Measurements from ENCODE around the gene P2RX1.

P2RX1 gene

DNA sequence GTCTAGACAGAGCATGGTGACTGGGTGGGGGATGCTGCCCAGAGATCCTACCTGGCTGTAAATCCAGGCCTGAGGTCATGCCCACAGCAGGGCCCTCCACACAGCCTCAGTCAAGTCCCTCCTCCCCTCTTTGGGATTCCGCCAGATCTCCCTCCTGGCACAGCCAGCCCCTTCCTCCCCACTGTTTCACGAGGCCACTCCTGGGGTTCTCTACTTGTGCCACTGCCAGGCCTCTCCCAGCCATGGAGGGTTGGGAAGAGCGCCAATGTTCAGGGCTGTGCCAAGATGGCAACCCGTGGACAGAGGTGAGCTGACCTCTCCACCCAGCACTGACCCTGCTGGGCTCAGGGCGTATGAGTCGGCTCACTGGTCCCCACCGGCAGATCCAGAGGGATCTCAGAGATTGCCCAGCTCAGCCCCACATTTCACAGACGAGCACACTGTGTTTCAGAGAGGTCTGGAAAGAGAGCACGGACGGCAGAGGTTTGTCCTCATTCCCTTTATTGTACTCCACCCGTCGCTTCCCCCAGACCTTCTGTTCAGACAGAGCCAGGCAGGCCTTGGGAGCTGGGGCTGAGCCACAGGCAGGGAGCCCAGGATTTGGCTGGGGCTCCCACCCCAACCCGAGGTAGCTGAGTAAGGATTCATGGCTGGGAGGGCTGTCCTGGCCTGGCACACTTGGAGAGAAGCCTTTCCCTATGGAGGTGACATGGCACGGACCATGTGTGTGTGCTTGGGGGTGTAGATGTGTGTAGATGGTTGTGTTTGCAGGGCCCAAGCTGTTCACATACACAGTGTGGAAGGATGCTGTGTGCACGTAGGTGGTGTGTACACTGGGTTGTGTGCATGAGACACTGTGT lies 19.9 kb downstream of the P2RX1 start:
- no peak for TF ChIP-seq ZNF274 (IDR thresholded peaks at IDR 0.05; ENCODE audit: low read depth, low read length)

DNA sequence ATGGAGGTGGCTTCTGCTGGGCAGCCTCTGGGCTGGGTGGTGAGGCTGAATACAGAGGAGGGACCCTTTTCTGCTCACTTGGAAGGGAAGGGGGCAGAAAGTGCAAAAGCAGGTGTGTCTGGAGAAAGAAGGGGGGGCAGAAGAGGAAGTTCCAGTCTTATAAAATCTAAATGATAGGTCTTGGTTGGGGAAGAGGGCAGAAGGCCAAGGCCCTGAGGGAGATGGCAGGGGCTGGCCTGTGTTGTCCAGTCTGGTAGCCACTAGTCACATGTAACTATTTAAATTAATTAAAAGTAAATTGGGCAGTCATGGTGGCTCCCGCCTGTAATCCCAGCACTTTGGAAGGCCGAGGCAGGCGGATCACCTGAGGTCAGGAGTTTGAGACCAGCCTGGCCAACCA lies 20.9 kb downstream of the P2RX1 start:
- TF ChIP-seq ZNF274 (IDR thresholded peaks at IDR 0.05; ENCODE audit: low read depth, low read length) = no peak
- H3K4me3 ChIP-seq (ENCODE audit: low read length) = no peak overlapping the region

More for the DNA sequence above, 19.9 kb downstream of the P2RX1 start:
- no peak overlapping the region for H3K4me3 ChIP-seq (ENCODE audit: low read length)

DNA sequence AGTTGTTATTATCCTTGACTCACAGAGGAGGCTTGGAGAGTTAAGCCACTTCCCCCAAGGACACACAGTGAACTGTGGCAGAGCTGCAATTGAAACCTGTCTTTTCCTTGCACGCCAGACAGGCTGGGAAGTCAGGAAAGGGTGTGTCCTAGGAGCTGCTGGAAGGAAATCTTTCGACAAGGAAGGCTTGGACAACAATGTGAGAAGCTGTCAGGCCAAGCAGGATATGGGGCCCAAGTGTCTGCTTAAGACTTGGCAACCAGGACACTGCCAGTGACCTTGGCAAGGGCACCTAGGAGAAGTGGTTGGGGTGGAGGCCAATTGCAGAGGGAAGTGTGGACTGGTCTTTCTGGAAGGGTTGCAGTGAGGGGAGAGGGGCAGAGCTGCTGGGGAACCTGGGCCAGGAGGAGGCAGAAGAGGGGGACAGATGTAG lies 21.3 kb downstream of the P2RX1 start:
- TF ChIP-seq ZNF274 (IDR thresholded peaks at IDR 0.05; ENCODE audit: low read depth, low read length) = no peak
- H3K4me3 ChIP-seq (ENCODE audit: low read length) = no peak overlapping the region

DNA sequence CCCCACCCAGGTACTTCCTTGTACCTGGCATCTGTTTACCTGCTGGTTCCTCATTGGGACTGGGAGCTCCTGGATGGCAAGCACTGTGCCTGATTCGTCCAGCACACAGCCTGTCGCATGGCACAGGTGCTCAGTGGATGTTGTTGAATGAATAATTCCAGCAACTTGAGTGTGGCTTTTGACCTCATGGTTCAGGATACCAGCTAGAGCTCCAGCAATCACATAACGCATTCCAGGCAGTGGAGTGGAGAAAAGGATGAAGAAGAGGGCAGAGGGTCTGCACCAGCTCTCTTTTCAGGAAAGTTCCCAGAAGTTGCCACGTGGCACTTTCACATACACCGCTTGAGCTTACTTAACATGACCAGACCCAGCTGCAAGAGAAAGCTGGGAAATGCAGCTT lies 22.1 kb downstream of the P2RX1 start:
- no peak for TF ChIP-seq ZNF274 (IDR thresholded peaks at IDR 0.05; ENCODE audit: low read depth, low read length)
- no peak overlapping the region for H3K4me3 ChIP-seq (ENCODE audit: low read length)

DNA sequence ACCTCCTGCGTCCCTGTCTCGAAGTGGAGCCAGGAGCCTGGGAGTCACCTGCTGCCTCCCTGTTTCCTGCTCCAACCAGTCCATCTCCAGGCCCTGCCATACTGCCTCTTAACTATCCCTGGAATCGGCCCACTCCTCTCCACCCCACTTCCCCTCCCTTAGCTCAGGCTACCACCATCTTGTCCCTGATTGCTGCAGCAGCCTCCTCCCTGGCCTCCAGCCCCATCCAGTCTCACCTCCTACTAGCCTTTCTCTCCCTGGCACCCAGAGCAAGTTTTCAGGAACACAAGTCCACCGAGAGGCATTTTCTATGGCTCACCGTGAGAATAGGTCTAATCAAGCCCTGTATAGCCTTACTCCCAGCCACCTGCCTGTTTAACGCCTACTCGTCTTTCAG lies 22.5 kb downstream of the P2RX1 start:
- no peak for TF ChIP-seq ZNF274 (IDR thresholded peaks at IDR 0.05; ENCODE audit: low read depth, low read length)
- H3K4me3 ChIP-seq (ENCODE audit: low read length) = no peak overlapping the region; the same call in 1 of the 2 replicates

DNA sequence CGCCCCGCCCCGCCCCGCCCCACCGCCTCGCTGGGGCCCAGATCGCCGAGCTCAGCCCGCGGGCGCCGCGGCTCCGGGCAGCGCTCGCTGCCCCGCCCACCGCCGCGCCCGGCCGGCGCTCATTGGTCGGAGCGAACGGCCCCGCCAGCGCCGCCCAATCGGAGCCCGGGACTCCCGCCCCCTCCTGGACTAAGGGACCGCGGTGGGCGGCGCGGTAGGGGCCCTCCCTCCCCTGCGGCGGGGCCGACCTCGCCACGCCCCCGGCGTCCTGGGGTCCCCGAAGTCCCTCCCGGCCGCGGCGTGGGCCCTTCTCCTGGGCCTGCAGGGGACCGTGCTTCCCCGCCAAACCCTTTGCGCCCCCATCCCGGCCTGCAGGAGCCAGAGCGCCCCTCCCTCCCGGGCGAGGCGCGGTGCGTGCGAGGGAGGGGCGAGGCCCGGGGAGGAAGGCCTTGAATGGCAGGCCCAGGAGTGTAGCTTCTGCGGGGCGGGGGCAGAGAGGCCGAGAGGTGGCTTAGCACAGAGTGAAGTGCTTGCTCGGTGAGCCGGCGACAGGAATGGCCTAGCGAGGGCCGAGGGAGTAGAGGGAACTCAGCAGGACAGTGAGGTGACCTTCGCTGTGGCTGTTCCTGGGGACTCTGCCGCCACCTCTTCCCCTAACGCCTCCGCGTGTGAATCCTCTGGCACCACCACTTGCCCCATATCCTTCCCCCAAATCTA lies 23.1 kb downstream of the P2RX1 start, which contains the start of gene CAMKK1:
CAMKK1 (minus strand) TSS at position 51 of the 717 bp plus-strand sequence. CDS start 7,366 bp downstream, outside the sequence.
- H3K4me3 ChIP-seq (ENCODE audit: low read length) = peak within 1 kb of the TSS; percentile 58; the same call in 1 of the 2 replicates
- TF ChIP-seq ZNF274 (IDR thresholded peaks at IDR 0.05; ENCODE audit: low read depth, low read length) = no peak

DNA sequence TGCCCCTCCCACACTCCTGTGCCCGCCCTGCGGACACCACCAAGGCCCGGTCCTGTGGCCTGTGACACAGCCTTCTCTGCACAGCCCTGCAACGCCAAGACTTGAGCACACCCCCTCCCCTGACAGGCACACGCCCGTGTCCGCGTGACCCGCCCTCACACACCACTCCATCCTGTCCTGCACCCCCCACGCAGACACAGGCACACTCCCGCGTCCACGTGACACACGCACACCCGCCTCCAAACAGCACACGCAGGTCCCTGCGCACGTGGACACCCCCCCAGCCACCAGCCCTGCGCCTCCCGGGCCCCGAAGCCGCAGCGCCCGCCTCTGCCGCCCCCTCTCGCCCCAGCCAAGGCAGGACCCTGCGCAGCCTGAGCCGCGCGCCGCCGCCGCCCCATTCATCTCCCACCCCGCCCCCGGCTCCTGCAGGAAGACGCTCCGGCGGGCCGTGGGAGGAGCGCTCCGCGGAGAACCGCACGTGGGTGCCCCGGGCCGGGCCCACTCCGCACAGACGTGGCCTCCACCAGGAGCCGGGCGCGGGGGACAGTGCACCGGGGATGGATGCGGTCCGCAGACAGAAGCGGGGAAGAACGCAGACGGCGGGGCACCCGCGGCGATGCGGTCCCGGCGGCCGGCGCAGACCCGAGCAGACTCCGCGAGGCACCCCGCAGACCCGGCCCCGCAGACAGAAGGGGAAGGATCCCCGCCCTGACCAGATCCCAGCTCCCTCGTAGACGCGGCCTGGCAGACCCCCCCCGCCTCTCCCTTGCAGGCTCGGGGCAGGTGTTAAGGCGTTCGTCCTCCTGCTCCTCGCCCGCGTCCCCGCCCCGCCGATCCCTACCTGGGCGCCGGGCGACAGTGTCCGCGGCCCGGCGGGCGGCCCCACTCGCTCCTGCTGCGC lies 23.9 kb downstream of the P2RX1 start:
- H3K4me3 ChIP-seq (ENCODE audit: low read length) = peak overlapping the region; percentile 58; the same call in 1 of the 2 replicates
- TF ChIP-seq ZNF274 (IDR thresholded peaks at IDR 0.05; ENCODE audit: low read depth, low read length) = no peak

DNA sequence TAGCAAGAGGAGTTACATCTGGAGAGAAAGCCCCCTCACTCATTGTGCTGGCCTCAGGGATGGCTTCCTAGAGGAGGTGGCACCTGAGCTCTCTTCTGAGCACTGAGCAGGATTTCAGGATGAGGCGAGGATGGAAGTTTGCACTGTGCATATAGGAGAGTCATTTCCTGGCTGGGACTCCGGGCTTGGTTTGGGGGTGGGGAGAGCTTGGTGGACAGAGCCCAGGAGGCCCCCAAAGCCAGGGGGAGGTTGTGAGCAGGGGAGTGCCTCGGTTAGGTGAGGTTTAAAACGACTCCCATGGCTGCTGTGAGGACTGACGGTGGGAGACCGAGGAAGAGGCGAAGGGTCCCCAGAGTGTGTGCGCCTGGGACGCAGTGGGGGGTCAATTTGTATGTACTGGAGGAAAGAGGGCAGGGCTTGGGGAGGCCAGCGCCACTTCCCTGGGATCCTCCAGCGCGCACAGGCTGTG lies 24.6 kb downstream of the P2RX1 start:
- H3K4me3 ChIP-seq (ENCODE audit: low read length) = no peak overlapping the region
- TF ChIP-seq ZNF274 (IDR thresholded peaks at IDR 0.05; ENCODE audit: low read depth, low read length) = no peak

DNA sequence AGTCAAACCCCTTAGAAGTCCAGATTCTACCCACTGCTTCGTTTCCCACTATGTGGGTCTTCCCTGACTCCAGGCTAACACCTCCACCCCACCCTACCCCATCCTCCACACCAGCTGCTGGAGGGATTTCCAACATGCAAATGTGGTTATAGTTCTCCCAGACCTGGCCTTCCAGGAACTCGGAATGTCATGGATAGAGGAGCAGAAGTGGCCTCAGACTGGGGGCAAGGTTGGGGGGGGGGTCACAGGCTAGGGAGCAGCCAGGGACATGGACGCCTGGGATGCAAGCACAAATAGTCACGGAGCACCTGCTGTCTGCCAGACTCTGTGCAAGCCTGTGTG lies 25.4 kb downstream of the P2RX1 start:
- no peak for TF ChIP-seq ZNF274 (IDR thresholded peaks at IDR 0.05; ENCODE audit: low read depth, low read length)
- no peak overlapping the region for H3K4me3 ChIP-seq (ENCODE audit: low read length)

DNA sequence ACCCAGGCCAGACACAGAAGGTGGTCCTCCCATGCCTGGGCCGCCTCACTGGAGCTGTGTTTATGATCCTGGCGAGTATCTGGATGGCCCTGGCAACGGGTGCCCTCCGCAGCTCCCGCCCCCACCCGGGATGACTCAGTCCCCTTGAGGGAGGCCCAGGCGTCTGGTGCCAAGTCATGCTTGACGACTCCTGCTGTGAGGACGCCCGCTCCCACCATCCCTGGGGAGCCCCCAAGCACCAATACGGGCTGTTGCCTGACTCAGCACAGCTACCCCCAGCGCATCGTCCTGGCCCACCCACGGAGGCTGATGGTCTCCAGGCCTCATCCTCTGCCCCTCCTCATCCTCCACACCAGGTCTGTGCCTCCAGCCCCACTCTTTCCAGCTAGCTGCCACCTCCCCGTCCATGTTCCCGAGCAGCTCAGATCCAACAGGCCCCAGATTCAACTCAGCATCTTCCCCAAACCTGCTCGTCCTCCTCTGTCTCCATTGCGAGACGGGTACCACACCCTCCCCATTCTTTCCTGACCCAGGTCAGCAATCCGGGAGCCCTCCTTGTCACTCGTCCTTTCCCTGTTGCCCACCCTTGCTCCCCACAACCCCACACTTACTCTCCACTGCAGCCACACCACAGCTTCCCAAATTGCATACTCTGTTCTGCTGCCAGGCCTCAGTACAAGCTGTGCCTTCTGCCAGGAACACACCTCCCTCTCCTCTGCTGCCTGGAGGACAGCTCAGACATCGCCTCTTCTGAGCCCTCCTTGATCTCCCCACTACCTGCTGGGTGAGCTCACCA lies 26.0 kb downstream of the P2RX1 start:
- H3K4me3 ChIP-seq (ENCODE audit: low read length) = no peak overlapping the region
- no peak for TF ChIP-seq ZNF274 (IDR thresholded peaks at IDR 0.05; ENCODE audit: low read depth, low read length)

DNA sequence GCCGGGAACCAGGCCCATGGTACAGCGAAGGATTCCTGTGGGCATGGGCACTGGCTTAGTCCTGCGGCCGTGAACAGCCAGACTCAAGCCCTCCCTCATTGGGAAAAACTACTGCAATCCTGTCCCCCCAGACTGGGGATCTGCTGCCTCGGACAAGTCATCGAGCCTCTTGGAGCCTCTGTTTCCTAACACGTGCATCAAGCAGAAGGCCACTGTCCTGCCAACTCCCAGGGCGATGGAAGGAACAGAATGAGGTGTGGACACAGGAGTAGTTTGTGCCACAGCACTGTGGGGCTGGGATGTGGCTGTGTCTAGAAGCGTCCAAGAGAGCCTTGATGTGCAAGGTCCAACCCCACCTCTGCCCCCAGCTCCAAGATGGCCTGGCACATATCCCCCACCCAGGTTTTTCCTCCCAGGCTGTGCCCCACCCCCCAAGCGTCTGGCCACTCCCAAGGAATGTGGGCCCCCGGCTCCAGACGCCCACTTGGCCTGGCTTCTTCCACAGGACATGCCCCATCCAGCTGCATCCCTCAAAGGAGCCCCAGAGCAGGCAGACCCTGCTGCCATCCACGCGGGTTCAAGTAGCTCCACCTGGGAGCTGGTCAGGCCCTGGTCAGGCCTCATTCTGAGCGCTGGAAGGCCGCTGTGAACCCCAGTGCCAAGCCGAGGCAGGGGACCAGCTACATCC lies 26.8 kb downstream of the P2RX1 start:
- no peak overlapping the region for H3K4me3 ChIP-seq (ENCODE audit: low read length)

DNA sequence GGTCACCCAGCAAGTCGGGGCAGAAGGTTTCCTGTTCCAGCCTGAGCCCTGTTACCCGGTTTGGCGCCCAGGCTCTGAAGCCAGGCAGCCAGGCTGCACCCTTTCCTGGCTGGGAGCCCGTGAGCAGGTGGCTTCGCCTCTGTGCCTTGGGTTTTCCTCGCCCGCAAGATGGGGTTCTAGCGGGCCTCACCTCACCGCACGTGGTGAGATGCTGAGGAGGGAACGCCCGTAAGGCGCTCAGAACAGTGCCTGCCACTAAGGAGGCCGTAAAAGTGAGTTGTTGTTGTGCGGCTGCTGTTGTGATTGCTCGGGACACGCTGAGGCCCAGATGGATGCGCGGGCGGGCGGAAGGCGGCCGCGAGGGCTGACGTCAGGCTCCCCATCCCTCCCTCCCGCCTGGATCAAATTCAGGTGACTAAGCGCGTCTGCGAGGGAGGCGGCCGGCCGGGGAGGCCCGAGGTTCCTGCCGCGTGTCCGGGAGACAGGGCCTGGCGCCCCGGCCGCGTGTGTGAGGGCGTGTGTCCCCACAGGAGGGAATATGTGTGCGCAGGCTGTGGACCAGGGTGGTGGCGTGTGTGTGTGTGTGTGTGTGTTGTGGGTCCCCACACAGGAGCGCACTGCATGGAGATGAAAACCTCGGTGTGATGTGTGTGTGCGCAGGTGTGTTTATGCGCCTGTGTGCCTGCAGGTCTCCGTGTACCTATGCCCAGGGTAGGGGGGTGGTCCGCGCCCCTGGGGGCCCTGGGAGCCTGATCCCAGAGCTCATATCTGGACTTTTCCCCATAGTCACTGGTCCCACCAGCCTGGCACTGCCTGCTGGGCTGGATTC lies 27.7 kb downstream of the P2RX1 start:
- H3K4me3 ChIP-seq (ENCODE audit: low read length) = no peak overlapping the region
- TF ChIP-seq ZNF274 (IDR thresholded peaks at IDR 0.05; ENCODE audit: low read depth, low read length) = no peak

More for the DNA sequence above, 26.8 kb downstream of the P2RX1 start:
- no peak for TF ChIP-seq ZNF274 (IDR thresholded peaks at IDR 0.05; ENCODE audit: low read depth, low read length)

Measured in GM08714 (cell line).